ENCODE results near the gene OR11A1.

- TF ChIP-seq POLR2A (IDR thresholded peaks at IDR 0.05): no peak
- TF ChIP-seq, protein P1, sequence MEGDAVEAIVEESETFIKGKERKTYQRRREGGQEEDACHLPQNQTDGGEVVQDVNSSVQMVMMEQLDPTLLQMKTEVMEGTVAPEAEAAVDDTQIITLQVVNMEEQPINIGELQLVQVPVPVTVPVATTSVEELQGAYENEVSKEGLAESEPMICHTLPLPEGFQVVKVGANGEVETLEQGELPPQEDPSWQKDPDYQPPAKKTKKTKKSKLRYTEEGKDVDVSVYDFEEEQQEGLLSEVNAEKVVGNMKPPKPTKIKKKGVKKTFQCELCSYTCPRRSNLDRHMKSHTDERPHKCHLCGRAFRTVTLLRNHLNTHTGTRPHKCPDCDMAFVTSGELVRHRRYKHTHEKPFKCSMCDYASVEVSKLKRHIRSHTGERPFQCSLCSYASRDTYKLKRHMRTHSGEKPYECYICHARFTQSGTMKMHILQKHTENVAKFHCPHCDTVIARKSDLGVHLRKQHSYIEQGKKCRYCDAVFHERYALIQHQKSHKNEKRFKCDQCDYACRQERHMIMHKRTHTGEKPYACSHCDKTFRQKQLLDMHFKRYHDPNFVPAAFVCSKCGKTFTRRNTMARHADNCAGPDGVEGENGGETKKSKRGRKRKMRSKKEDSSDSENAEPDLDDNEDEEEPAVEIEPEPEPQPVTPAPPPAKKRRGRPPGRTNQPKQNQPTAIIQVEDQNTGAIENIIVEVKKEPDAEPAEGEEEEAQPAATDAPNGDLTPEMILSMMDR (IDR thresholded peaks at IDR 0.05): no peak
Measured at GRCh38 chr6:29447670-29448069, 9.2 kb downstream of the OR11A1 start.

Measured in adrenal gland (tissue), 5 donors.